SH-SY5Y (cell line): ENCODE results near the gene HYDIN.

ENCODE experiments used
- GATA2 ChIP-seq: IDR thresholded peaks from 2 replicates; pipeline ENCODE4 v1.6.1; 2011; ENCODE audit warnings: mild to moderate bottlenecking, low read depth, low read length
- GATA3 ChIP-seq: IDR thresholded peaks from 2 replicates; pipeline ENCODE4 v1.6.1; 2011; ENCODE audit warnings: low read depth, mild to moderate bottlenecking, low read length, moderate library complexity

DNA sequence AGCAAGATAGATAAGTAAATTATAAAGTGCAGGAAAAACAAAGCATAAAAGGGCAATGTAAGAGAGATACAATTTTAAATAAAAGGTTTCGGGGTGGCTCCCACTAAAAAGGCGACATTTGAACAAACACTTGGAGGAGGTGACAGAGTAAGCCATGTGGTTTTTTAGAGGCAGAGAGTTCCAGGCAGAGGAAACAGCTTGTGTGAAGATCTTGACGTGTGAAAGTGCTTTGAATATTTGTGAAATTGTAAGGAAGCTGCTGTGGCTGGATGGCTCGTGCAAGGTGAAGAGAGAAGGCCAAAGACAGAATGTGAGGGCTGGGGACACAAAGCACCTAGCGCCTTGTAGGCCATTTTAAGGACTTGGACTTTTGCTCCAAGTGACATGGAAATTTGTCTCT lies 28.6 kb upstream of the HYDIN start:
- TF ChIP-seq GATA2 = no peak
- no peak for TF ChIP-seq GATA3
